Activated naive CD4-positive, alpha-beta T cell treated with anti-CD3 and anti-CD28 coated beads, Interleukin-2, amount 10 ng/mL, durations not matched to agents 7 days and 5 days (primary cell): ENCODE results near the gene SPDYE6.
"Not testable (repeated sequence)": the region's sequence is repeated elsewhere in the genome, so short reads cannot be mapped to it uniquely, and the experiment has no call there.

ENCODE experiments used
- CTCF ChIA-PET: fragments of 350-600 bp; sonication (Branson Sonifier 250); formaldehyde crosslinking; loops from one replicate; lab custom pipeline; 2021; ENCODE audit warnings: antibody characterized with exemption; lab: Charles Lee
- DNase-seq: peaks from one replicate; pipeline ENCODE4 v3.0.0-alpha.2; 2020
- H3K27ac Mint-ChIP-seq: one replicate; pipeline ENCODE4 v1.8.0; 2021; ENCODE audit warnings: mild to moderate bottlenecking, moderate library complexity, mixed read lengths
- H3K27me3 Mint-ChIP-seq: one replicate; pipeline ENCODE4 v1.8.0; 2021; ENCODE audit warnings: mild to moderate bottlenecking, mixed read lengths
- H3K36me3 Mint-ChIP-seq: one replicate; pipeline ENCODE4 v1.8.0; 2021; ENCODE audit warnings: mixed read lengths
- H3K4me1 Mint-ChIP-seq: one replicate; pipeline ENCODE4 v1.8.0; 2021; ENCODE audit warnings: mixed read lengths
- H3K4me3 Mint-ChIP-seq: one replicate; pipeline ENCODE4 v1.8.0; 2021; ENCODE audit warnings: mild to moderate bottlenecking, moderate library complexity, mixed read lengths
- H3K9me3 Mint-ChIP-seq: one replicate; pipeline ENCODE4 v1.8.0; 2021; ENCODE audit warnings: mixed read lengths

SPDYE6 gene

GRCh38 chr7:102330666-102331460, 25.4 kb downstream of the SPDYE6 start:
- H3K36me3 Mint-ChIP-seq, H3K4me3 Mint-ChIP-seq, H3K27ac Mint-ChIP-seq, H3K9me3 Mint-ChIP-seq, H3K4me1 Mint-ChIP-seq, CTCF ChIA-PET, DNase-seq: not testable (repeated sequence)
- H3K27me3 Mint-ChIP-seq: peaks cover 29% of the 10 kb centered on the region

DNA sequence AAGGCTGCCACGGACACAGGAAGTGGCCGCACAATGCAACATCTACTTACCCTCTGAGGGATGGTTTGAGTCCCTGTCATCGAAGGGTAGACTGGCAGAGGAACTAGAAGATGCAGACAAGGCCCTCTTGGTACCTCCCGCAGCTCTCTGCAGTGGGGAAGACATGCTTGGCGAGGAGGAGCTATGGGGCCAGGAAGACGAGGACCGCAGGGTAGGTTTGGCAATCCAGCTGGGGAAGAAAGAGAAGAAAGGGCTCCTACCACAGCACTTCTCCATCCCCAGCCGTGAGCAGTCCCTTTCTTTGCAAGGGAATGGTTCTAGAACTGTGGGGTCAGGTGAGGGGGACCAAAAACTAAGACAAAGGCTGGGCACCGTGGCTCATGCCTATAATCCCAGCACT, 26.9 kb downstream of the SPDYE6 start:
- H3K27me3 Mint-ChIP-seq: peaks cover 32% of the 10 kb centered on the region
- H3K27ac Mint-ChIP-seq, H3K36me3 Mint-ChIP-seq, H3K4me3 Mint-ChIP-seq, DNase-seq, H3K9me3 Mint-ChIP-seq, CTCF ChIA-PET, H3K4me1 Mint-ChIP-seq: not testable (repeated sequence)

- H3K4me3 Mint-ChIP-seq, H3K36me3 Mint-ChIP-seq, H3K4me1 Mint-ChIP-seq, H3K27ac Mint-ChIP-seq, CTCF ChIA-PET, DNase-seq, H3K9me3 Mint-ChIP-seq: not testable (repeated sequence)
- H3K27me3 Mint-ChIP-seq: peaks cover 37% of the 10 kb centered on the region
These were observed 27.4 kb downstream of the SPDYE6 start for GRCh38 chr7:102328863-102329262.

- DNase-seq, H3K9me3 Mint-ChIP-seq, H3K36me3 Mint-ChIP-seq, H3K27ac Mint-ChIP-seq, CTCF ChIA-PET, H3K4me3 Mint-ChIP-seq, H3K4me1 Mint-ChIP-seq: not testable (repeated sequence)
- peaks cover 45% of the 10 kb centered on the region for H3K27me3 Mint-ChIP-seq
These were observed 29.1 kb downstream of the SPDYE6 start for GRCh38 chr7:102327183-102327582.

DNA sequence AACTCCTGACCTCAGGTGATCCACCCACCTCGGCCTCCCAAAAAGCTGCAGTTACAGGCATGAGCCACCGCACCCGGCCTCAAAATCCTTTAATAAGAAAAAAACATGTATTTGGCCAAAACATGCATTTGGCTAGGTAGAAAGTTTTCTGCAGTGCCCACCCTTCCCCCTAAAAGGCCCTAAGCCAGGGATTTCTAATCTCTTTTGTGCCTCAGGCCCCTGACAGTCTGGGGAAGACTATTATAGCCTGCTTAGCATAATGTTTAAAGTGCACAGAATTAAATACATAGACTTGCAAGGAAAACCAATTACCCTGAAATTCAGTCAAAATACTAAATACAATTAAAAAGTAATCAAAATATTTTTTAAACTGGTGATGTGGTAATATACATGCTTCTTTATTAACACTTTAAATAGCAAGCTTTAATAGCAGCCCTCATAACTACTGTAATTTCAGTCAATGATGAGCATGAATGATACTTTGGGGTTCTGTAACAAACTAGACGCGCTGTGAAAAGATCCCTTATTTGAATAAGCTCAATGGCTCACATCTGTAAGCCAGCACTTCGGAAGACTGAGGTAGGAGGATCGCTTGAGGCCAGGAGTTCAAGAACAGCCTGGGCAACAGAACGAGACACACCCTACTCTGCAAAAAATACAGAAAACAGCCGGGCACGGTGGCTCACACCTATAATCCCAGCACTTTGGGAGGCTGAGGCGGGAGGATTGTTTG, 29.9 kb downstream of the SPDYE6 start:
- CTCF ChIA-PET: no interaction called here
- peaks cover 53% of the 10 kb centered on the region for H3K27me3 Mint-ChIP-seq
- no peak overlapping the region for H3K27ac Mint-ChIP-seq
- no peak overlapping the region for H3K4me3 Mint-ChIP-seq
- no peaks in the 10 kb centered on the region for H3K9me3 Mint-ChIP-seq
- H3K4me1 Mint-ChIP-seq: peaks cover 2% of the 10 kb centered on the region
- no peak for DNase-seq
- H3K36me3 Mint-ChIP-seq: no peaks in the 10 kb centered on the region

GRCh38 chr7:102325106-102325505, 31.1 kb downstream of the SPDYE6 start:
- H3K27me3 Mint-ChIP-seq: peaks cover 58% of the 10 kb centered on the region
- H3K4me1 Mint-ChIP-seq, H3K36me3 Mint-ChIP-seq, H3K4me3 Mint-ChIP-seq, H3K27ac Mint-ChIP-seq, CTCF ChIA-PET, H3K9me3 Mint-ChIP-seq, DNase-seq: not testable (repeated sequence)

GRCh38 chr7:102323914-102324195, 32.4 kb downstream of the SPDYE6 start:
- Mint-ChIP-seq H3K4me1 (no peaks in the 10 kb centered on the region), H3K4me3 (no peak overlapping the region), H3K9me3 (no peaks in the 10 kb centered on the region), H3K27me3 (peaks cover 53% of the 10 kb centered on the region), H3K36me3 (no peaks in the 10 kb centered on the region), H3K27ac (no peak overlapping the region)
- DNase-seq: no peak
- CTCF ChIA-PET: no interaction called here

DNA sequence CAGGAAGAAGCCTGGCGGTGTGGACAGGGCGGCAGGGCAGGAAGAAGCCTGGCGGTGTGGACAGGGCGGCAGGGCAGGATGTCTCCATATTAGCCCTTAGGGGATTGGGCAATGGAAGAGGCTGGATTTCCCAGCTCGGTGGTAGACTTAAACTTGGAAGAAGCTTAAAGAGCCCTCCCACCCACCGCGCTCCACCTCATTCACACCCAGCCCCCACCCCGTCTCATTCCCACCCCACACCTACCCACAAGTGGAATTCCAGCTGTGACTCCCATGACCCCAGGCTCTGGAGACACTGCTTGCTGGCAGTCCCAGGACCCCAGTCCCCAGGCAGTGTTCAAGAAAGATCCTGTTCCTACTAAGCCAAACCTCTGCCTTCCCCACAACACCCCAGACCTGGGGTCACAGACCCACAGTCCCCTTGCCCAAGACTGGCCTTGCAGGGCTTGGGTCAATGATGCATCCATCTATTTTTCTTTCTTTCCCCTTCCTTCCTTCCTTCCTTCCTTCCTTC, 34.0 kb downstream of the SPDYE6 start:
- Mint-ChIP-seq H3K4me3 (no peak overlapping the region), H3K4me1 (no peaks in the 10 kb centered on the region), H3K27me3 (peaks cover 41% of the 10 kb centered on the region), H3K27ac (no peak overlapping the region), H3K36me3 (no peaks in the 10 kb centered on the region), H3K9me3 (no peaks in the 10 kb centered on the region)
- CTCF ChIA-PET: no interaction called here
- DNase-seq: no peak

DNA sequence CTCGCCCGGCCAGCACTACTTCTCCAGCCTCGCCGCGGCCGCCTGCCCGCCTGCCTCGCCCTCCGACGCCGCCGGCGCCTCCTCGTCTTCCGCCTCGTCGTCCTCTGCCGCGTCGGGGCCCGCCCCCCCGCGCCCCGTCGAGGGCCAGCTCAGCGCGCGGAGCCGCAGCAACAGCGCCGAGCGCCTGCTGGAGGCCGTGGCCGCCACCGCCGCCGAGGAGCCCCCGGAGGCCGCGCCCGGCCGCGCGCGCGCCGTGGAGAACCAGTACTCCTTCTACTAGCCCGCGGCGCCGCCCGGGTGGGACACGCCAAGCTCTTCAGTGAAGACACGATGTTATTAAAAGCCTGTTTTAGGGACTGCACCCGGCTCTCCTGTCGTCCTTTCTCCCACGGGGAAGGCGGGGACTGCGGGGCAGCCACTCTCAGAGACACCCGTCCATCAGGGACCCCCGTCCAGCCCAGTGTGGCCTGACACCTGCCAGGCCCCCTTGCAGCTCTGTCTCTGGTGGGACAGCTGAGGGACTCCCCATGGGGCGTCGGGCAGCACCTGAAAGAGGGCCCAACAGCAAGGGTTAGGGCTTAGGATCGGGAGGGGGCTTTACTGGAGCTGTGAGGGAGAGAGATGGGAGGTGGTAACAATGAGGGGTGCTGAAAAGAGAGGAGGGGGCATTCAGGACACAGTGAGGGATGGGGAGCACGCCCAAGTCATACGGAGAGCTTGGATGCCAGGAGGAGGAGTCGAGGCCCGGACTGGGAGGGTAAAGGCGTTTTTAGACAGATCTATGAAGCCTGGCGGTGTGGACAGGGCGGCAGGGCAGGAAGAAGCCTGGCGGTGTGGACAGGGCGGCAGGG, 34.7 kb downstream of the SPDYE6 start:
- H3K36me3 Mint-ChIP-seq: no peaks in the 10 kb centered on the region
- H3K27me3 Mint-ChIP-seq: peaks cover 36% of the 10 kb centered on the region
- no peaks in the 10 kb centered on the region for H3K9me3 Mint-ChIP-seq
- no peaks in the 10 kb centered on the region for H3K4me1 Mint-ChIP-seq
- H3K4me3 Mint-ChIP-seq: no peak overlapping the region
- CTCF ChIA-PET: interaction anchor here (0.7 kb wide), 1 partner anchor 783 kb away, joined by 3 read pairs; no protein-coding TSS in a partner anchor
- H3K27ac Mint-ChIP-seq: no peak overlapping the region
- DNase-seq: no peak

DNA sequence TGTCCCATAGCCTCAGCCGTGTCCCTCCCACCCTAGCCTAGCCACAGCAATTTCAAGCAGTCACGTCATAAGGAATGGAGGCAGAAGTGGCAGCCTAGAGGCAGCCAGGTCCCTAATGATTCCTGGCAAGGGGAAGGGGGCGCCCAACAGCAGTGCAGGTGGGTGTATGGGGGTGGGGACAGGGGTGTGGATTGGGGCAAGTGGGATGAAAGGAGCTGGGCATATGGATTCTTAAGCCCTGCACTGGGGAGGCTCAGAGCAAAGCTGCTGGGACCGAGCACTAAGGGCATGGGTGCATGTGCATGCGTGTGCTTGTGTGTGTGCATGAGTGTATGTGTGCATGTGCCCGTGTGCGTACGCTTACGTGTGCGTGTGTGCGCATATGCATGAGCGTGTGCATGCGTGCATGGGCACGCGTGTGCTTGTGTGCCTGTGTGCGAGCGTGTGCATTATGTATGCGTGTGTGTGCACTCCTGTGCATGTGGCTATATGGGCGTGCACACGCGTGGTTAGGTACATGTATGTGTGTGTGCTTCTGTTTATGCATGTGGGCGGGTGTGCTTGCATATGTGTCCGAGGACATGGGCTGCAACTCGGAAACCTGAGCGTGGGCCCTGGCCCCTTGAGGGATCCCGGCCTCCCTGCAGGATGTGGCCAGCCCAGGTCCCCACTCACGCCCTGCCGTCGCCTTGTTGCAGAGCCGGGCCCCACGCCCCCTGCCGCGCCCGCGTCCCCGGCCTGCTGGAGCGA, 35.5 kb downstream of the SPDYE6 start:
- no peak overlapping the region for H3K27ac Mint-ChIP-seq
- peaks cover 32% of the 10 kb centered on the region for H3K27me3 Mint-ChIP-seq
- no peak for DNase-seq
- no peaks in the 10 kb centered on the region for H3K36me3 Mint-ChIP-seq
- H3K4me3 Mint-ChIP-seq: no peak overlapping the region
- CTCF ChIA-PET: interaction anchor here (0.7 kb wide), 1 partner anchor 782 kb away, joined by 3 read pairs; no protein-coding TSS in a partner anchor
- H3K9me3 Mint-ChIP-seq: no peaks in the 10 kb centered on the region
- H3K4me1 Mint-ChIP-seq: no peaks in the 10 kb centered on the region

DNA sequence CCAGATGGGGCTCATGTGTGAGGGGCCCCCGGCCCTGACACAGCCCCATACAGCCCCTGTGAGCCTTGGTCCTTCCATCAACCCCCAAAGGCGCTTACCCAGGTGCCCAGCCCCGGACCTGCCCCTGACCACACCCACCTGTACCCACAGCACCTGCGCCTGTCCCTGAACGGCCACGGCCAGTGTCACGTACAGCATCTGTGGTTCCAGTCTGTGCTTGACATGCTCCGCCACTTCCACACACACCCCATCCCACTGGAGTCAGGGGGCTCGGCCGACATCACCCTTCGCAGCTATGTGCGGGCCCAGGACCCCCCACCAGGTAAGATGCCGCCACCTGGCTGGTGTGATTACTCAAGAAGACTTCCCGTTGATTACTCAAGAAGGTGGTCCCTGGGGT, 36.1 kb downstream of the SPDYE6 start:
- Mint-ChIP-seq H3K27ac (no peak overlapping the region), H3K27me3 (peaks cover 31% of the 10 kb centered on the region), H3K36me3 (no peaks in the 10 kb centered on the region), H3K4me1 (no peaks in the 10 kb centered on the region), H3K9me3 (no peaks in the 10 kb centered on the region), H3K4me3 (no peak overlapping the region)
- no peak for DNase-seq
- CTCF ChIA-PET: no interaction called here

- peaks cover 31% of the 10 kb centered on the region for H3K27me3 Mint-ChIP-seq
- DNase-seq: no peak
- no peak overlapping the region for H3K4me3 Mint-ChIP-seq
- CTCF ChIA-PET: no interaction called here
- H3K27ac Mint-ChIP-seq: no peak overlapping the region
- no peaks in the 10 kb centered on the region for H3K36me3 Mint-ChIP-seq
- H3K9me3 Mint-ChIP-seq: no peaks in the 10 kb centered on the region
- no peaks in the 10 kb centered on the region for H3K4me1 Mint-ChIP-seq
These were observed 36.6 kb downstream of the SPDYE6 start for GRCh38 chr7:102319671-102320070.

GRCh38 chr7:102318482-102318971, 37.7 kb downstream of the SPDYE6 start:
- no peak for DNase-seq
- H3K36me3 Mint-ChIP-seq: no peaks in the 10 kb centered on the region
- H3K9me3 Mint-ChIP-seq: no peaks in the 10 kb centered on the region
- H3K4me3 Mint-ChIP-seq: no peak overlapping the region
- H3K27ac Mint-ChIP-seq: no peak overlapping the region
- H3K27me3 Mint-ChIP-seq: peaks cover 23% of the 10 kb centered on the region
- H3K4me1 Mint-ChIP-seq: no peaks in the 10 kb centered on the region
- CTCF ChIA-PET: no interaction called here
